ENCODE data around the gene ULBP2.
"Not testable (repeated sequence)": the region's sequence is repeated elsewhere in the genome, so short reads cannot be mapped to it uniquely, and the experiment has no call there.

The ULBP2 gene

DNA sequence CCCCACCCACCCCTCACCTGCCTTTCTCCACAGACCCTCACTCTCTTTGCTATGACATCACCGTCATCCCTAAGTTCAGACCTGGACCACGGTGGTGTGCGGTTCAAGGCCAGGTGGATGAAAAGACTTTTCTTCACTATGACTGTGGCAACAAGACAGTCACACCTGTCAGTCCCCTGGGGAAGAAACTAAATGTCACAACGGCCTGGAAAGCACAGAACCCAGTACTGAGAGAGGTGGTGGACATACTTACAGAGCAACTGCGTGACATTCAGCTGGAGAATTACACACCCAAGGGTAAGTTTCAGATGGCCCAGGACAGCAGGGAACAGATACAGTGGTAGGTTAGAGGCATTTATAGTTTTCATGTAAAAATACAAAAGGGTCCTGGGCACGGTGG is 3.5 kb downstream of the ULBP2 start:
- in situ Hi-C loops (cut with MboI; ENCODE audit: low sequenced_read_pairs) = loop anchor here (25.0 kb wide), 1 partner anchor 867 kb away; no protein-coding TSS in a partner anchor

DNA sequence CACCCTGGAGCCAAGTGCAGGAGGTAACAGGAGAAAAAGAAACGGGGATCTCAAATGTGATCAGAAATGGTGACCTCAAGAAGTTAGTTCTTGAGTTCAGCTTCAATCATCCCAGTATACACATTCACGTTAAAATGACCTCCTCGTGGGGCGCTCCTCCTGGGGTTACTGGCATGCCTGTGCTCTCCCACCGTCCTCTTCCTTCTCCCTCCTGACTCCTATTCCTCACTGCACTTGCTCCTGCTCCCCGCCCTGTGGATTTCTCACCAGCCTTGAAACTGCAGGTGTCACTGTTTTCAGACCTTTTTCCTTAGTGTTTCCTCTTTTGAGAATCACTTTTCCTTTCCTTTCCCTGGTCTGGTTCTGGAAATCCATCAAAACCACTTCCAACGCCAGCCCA is 4.8 kb downstream of the ULBP2 start:
- in situ Hi-C loops (cut with MboI; ENCODE audit: low sequenced_read_pairs) = loop anchor here (25.0 kb wide), 1 partner anchor 866 kb away; no protein-coding TSS in a partner anchor

GRCh38 chr6:149947533-149947932 is 5.7 kb downstream of the ULBP2 start:
- in situ Hi-C loops (cut with MboI; ENCODE audit: low sequenced_read_pairs) = loop anchor here (25.0 kb wide), 1 partner anchor 865 kb away; no protein-coding TSS in a partner anchor

DNA sequence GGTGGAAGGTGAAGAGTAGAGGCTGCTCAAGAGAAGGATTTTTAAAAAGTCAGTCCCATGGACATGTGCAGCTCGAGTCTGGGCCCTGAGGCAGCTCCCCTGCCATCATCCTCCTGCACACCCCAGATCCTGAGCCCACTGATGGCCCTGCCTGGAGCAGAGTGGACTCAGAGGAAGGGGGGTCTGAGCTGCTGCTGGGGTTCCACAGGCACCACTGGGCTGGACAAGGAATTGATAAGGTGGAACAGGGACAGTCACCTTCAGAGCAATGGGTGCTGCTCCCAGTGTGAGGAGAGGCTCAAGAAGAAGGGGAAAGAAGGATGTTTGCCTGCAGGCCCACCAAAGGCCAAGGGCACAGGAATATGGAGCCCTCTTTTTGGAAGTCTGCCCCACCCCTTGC is 6.2 kb downstream of the ULBP2 start:
- in situ Hi-C loops (cut with MboI; ENCODE audit: low sequenced_read_pairs) = loop anchor here (25.0 kb wide), 1 partner anchor 864 kb away; no protein-coding TSS in a partner anchor

DNA sequence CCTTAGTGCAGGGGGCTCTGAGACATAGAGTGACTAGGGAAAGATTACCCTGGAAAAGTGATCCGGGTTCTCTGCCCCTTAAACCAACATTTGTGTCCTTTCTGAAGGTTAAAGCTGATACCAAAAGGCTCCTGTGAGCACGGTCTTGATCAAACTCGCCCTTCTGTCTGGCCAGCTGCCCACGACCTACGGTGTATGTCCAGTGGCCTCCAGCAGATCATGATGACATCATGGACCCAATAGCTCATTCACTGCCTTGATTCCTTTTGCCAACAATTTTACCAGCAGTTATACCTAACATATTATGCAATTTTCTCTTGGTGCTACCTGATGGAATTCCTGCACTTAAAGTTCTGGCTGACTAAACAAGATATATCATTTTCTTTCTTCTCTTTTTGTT is 6.8 kb downstream of the ULBP2 start:
- in situ Hi-C loops (cut with MboI; ENCODE audit: low sequenced_read_pairs) = loop anchor here (25.0 kb wide), 1 partner anchor 864 kb away; no protein-coding TSS in a partner anchor

GRCh38 chr6:149950423-149950822 is 8.6 kb downstream of the ULBP2 start:
- in situ Hi-C loops (cut with MboI; ENCODE audit: low sequenced_read_pairs) = no loop called here

DNA sequence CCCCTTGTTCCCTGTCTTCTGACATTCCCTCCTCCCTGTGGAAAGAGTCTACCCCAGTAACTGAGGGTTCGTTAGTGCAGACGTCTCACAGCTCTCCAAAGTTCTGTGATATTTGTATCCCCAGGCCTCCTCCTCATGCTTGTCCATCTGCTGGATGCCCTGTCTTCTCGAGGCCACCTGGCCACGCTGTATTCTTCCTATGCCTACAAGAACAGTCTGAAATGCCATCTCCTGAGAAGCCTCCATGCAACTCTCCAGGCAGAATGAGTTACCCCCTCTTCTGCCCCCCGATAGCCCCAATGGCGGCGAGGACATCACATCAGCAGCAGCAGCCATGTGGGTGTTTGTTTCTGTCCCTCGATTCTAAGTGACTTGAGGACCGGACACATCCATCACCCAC is 9.3 kb downstream of the ULBP2 start:
- in situ Hi-C loops (cut with MboI; ENCODE audit: low sequenced_read_pairs) = no loop called here

- in situ Hi-C loops (cut with MboI; ENCODE audit: low sequenced_read_pairs) = no loop called here
Observed at GRCh38 chr6:149951626-149952025, 9.8 kb downstream of the ULBP2 start.

- in situ Hi-C loops (cut with MboI; ENCODE audit: low sequenced_read_pairs) = not testable (repeated sequence)
Observed at GRCh38 chr6:149953390-149953789, 11.6 kb downstream of the ULBP2 start.

DNA sequence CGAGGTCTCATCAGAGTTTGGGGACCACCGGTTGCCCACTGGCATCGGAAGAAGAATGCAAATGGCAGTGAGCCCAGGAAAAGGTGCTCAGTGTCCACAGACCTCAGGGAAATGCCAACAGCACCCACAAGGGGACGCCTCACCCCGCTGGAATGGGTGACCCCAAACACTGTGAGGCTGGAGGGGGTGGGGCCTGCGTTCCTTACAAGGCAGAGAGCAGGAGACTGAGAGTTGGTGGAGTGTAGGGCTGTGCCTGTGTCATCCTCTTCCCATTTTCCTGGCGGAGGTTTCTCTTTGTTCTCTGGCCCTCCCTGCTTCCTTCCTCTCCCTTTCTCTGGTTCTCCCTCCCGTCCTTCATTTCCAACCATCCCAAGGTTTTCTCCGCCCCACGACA is 12.1 kb downstream of the ULBP2 start:
- in situ Hi-C loops (cut with MboI; ENCODE audit: low sequenced_read_pairs) = not testable (repeated sequence)

DNA sequence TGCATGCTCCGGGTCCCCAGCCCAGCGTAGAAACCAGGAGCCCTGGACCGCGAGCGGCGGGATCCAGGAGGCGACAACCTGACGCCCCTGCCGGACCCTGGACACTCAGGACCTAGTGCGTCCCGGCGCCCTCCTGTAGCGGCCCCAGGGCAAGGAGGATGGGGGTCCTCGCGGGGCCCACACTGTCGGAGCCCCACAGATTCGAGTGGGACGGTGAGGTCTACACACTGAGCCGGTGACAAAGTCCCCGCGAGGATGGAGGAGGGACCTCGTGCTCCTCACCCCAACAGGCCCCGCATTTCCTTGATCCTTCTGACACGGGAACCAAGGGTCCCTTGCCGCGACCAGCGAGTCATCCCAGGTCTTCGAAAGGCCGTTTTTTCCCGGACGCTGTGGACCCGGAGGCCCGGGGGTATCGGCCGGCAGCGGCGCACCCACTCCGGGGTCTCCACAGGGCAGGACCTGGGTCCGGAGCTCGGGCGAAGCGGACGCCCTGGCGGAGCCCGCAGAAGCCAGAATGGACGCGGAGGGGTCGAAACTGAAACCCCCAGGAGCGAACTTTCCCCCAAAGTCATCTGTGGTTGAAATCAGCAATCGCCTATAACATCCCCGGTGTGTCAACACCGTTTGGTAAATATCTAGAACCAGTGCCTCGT is 12.6 kb downstream of the ULBP2 start:
- in situ Hi-C loops (cut with MboI; ENCODE audit: low sequenced_read_pairs) = not testable (repeated sequence)

- in situ Hi-C loops (cut with MboI; ENCODE audit: low sequenced_read_pairs) = not testable (repeated sequence)
Observed at GRCh38 chr6:149954984-149955653, 13.3 kb downstream of the ULBP2 start.

GRCh38 chr6:149955654-149956317 is 14.0 kb downstream of the ULBP2 start:
- in situ Hi-C loops (cut with MboI; ENCODE audit: low sequenced_read_pairs) = not testable (repeated sequence)

- in situ Hi-C loops (cut with MboI; ENCODE audit: low sequenced_read_pairs) = not testable (repeated sequence)
Observed at GRCh38 chr6:149958124-149958523, 16.3 kb downstream of the ULBP2 start.

- in situ Hi-C loops (cut with MboI; ENCODE audit: low sequenced_read_pairs) = not testable (repeated sequence)
Observed at GRCh38 chr6:149959806-149960205, 18.0 kb downstream of the ULBP2 start.

- in situ Hi-C loops (cut with MboI; ENCODE audit: low sequenced_read_pairs) = no loop called here
Observed at GRCh38 chr6:149960488-149960887, 18.7 kb downstream of the ULBP2 start.

DNA sequence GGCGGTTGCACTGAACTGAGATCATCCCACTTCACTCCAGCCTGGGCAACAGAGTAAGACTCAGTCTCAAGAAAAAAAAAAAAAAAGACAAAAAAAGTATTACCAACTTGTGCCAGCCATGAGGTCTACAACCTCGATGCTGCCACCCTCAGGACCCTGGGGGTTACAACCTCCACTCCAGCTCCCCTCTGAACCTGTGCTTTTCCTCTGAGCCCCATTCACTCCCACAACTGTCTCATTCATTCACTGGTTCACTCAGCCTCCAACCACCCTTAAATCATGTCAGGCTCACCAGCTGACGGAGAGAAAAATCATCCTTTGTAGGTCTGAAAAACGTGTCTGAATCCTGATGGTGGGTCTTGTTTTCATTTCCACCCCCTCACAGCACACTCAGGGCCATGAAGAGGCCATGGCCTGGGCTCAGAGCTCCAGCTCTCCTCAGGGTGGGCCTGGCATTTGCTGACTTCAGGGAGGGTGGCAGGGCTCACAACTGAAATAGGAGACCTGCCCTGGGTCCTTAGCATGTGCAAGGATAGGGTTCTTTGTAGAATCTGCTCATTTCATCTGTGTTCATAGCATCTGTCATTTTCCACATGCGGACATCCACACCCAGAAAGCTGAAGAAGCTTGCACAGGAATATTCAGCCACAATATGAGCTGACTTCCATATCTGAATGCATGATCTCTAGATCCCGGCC is 20.1 kb downstream of the ULBP2 start:
- in situ Hi-C loops (cut with MboI; ENCODE audit: low sequenced_read_pairs) = no loop called here

- in situ Hi-C loops (cut with MboI; ENCODE audit: low sequenced_read_pairs) = no loop called here
Observed at GRCh38 chr6:149962461-149963211, 20.8 kb downstream of the ULBP2 start.

DNA sequence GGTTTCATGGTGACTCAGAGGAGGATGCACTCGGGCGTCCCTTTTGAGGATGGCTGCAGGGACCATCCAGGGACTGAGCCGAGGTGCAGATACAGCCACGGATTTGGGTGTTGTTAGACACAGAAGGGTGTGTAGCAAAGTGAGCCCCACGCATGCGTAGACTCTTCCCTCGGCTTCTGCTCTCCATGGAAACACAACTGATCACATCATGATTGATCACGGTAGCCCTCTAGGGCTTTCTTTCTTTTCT is 21.3 kb downstream of the ULBP2 start:
- in situ Hi-C loops (cut with MboI; ENCODE audit: low sequenced_read_pairs) = no loop called here

DNA sequence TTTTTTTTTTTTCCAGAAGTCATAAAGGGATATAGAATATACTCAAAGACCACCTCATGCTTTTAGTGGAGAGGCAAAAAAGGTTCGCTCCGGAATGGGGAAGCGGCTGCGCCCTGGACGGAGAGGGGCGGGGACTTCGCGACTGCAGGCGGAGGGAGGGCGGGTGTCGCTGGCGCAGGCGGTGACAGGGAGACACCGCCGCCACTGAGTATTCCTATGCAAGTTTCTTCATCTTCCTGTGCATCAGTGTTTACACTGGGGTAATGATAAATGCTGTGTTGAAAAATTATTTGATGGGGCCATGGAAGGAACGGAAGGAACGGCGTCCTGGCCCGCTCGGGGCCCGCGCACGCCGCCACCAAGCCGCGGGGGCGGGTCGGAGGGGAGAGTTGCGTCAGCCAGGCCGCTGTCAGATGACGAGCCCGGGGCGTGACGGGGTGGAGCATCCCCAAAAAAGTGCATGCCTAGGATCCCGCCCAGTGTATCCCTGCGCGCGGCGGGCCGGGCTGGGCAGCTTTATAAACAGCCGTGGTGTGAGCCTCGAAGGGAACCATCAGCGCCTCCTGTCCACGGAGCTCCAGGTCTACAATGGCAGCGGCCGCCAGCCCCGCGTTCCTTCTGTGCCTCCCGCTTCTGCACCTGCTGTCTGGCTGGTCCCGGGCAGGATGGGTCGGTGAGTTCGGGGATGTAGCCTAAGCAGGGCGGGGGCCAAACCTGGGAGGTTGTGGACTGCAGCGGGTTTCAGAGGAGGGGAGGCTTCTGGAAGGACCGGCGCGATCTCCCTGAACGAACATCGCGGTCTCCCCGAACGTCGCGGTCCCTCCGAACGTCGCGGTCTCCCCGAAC is 21.9 kb downstream of the ULBP2 start, which contains the start of gene ULBP1:
TSS of gene ULBP1 (plus strand) at position 482 of the 846 bp plus-strand sequence. CDS start at position 589, 107 bp downstream.
- in situ Hi-C loops (cut with MboI; ENCODE audit: low sequenced_read_pairs) = no loop called here
